ENCODE measurements around the gene EXOSC7. TPM values are rescaled to one million over a fixed set of nuclear protein-coding genes. Genes with fewer than 3 reads are reported as not detected.

Gene EXOSC7
- total and polyA plus RNA-seq, 10 of the 15 experiments (the other 5 are each of a cell fraction or from before 2014, with no cell fraction given) = 58.0 to 193 (median 82.9) TPM

DNA sequence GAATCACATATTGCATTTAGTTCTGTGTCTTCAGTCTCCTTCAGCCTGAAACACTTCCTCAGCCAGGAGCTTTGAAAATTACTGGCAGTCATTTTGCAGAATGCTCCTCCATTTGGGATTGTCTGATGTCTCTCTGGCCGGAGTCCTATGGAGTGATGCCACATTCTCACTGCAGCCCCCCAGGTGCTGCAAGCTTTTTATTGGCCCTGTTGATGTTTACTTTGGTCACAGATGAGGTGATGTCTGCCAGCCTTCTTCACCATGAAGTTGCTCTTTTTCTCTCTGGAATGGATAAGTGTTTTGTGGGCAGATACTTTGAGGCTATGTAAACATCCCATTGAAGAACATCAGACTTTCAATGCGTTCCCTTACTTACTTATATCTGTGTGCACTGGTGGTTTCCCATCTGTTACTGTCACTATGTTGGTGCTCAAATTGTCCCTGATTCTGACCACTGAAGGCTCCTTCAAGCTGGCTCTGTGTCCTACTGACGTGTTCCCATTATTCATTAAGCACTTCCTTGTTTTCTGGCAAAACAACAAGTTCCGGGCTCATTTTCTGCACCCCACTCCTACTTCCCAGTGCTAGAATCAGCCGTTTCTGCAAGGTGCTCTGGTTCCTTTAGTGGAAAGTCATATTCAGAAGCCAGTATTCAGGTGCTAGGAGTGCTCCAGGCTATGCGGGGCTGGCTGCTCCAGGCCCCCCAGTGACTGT lies 48.7 kb downstream of the EXOSC7 start:
- H3K9ac ChIP-seq (ENCODE audit: control insufficient read depth, insufficient read depth, low read length) = no peak overlapping the region
- no peak overlapping the region for H3K27ac ChIP-seq (ENCODE audit: control insufficient read depth, insufficient read depth)
- H3K36me3 ChIP-seq (ENCODE audit: control insufficient read depth in 2 of 2, insufficient read depth in 2 of 2, low read length in 1 of 2) = no peaks in the 10 kb centered on the region
- no peaks in the 10 kb centered on the region for H3K4me1 ChIP-seq (ENCODE audit: control insufficient read depth, insufficient read depth, low read length)
- H3K27me3 ChIP-seq (replicated peaks in 1 of 2; ENCODE audit: control insufficient read depth in 2 of 2, insufficient read depth in 2 of 2, low read length in 1 of 2) = no peaks in the 10 kb centered on the region
- H2AFZ ChIP-seq (ENCODE audit: control insufficient read depth, low read depth, low read length) = no peak overlapping the region
- TF ChIP-seq ZNF274 (IDR thresholded peaks at IDR 0.05; ENCODE audit: insufficient read depth, insufficient read length) (no peak), FOXK2 (IDR thresholded peaks at IDR 0.05) (no peak), EED (IDR thresholded peaks at IDR 0.05; ENCODE audit: low read depth) (no peak)
- TF ChIP-seq, protein P1, sequence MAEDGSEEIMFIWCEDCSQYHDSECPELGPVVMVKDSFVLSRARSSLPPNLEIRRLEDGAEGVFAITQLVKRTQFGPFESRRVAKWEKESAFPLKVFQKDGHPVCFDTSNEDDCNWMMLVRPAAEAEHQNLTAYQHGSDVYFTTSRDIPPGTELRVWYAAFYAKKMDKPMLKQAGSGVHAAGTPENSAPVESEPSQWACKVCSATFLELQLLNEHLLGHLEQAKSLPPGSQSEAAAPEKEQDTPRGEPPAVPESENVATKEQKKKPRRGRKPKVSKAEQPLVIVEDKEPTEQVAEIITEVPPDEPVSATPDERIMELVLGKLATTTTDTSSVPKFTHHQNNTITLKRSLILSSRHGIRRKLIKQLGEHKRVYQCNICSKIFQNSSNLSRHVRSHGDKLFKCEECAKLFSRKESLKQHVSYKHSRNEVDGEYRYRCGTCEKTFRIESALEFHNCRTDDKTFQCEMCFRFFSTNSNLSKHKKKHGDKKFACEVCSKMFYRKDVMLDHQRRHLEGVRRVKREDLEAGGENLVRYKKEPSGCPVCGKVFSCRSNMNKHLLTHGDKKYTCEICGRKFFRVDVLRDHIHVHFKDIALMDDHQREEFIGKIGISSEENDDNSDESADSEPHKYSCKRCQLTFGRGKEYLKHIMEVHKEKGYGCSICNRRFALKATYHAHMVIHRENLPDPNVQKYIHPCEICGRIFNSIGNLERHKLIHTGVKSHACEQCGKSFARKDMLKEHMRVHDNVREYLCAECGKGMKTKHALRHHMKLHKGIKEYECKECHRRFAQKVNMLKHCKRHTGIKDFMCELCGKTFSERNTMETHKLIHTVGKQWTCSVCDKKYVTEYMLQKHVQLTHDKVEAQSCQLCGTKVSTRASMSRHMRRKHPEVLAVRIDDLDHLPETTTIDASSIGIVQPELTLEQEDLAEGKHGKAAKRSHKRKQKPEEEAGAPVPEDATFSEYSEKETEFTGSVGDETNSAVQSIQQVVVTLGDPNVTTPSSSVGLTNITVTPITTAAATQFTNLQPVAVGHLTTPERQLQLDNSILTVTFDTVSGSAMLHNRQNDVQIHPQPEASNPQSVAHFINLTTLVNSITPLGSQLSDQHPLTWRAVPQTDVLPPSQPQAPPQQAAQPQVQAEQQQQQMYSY (CRISPR knock-in tag; IDR thresholded peaks at IDR 0.05) = no peak
- H4K20me1 ChIP-seq (ENCODE audit: control insufficient read depth, insufficient read depth) = no peaks in the 10 kb centered on the region
- SMC1A ChIA-PET (ENCODE audit: uncharacterized antibody, unreplicated experiment) = interaction anchor here (0.7 kb wide), 1 partner anchor 1070 kb away, joined by 3 read pairs; no protein-coding TSS in a partner anchor
- 56% methylated on average over 6 of the region's 6 CpGs for WGBS (ENCODE audit: insufficient coverage, insufficient replicate concordance, low lambda C conversion rate, missing lambda C conversion rate)
- H3K4me2 ChIP-seq (ENCODE audit: control insufficient read depth, insufficient read depth) = no peak overlapping the region
- in situ Hi-C loops (cut with MboI) = no loop called here
- FAIRE-seq = no peak
- no peaks in the 10 kb centered on the region for H3K9me3 ChIP-seq (replicated peaks; ENCODE audit: control insufficient read depth, insufficient read depth, low read length)
- POLR2A ChIA-PET = no interaction called here
- no peak for ATAC-seq
- no TSS peak for BruUV-seq (replicated peaks)
- no peaks in the 10 kb centered on the region for H3K79me2 ChIP-seq (ENCODE audit: control insufficient read depth, insufficient read depth, low read length)
- RAD21 ChIA-PET (ENCODE audit: unreplicated experiment) = no interaction called here
- H3K4me3 ChIP-seq = no peak overlapping the region
- intact Hi-C loops (cut with micrococcal nuclease; ENCODE audit: unreplicated experiment) = no loop called here
- CTCF ChIA-PET = no interaction called here
- DNase-seq (ENCODE audit: low read depth, low spot score) = no peak

Data from GM12878 (cell line).